ENCODE data around the gene CBLN2.

DNA sequence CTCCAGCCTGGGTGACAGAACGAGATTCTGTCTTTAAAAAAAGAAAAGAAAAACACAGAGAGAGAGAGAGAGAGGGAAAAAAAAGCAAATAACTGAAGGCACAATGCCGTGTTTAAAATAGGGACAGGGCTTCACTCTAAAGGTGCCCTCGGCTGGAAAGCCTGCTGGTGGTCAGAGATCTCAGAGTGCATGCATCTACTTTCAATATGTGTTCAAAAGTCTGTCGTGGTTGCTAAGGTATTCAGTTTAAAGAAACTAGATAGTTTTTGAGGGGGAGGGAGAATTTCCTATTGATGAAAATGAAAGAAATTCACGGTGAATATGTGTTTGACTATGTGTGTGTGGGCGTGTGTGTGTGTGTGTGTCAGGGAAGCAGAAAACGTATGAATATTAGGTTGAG, 11.0 kb upstream of the CBLN2 start:
- TF ChIP-seq, protein P1, sequence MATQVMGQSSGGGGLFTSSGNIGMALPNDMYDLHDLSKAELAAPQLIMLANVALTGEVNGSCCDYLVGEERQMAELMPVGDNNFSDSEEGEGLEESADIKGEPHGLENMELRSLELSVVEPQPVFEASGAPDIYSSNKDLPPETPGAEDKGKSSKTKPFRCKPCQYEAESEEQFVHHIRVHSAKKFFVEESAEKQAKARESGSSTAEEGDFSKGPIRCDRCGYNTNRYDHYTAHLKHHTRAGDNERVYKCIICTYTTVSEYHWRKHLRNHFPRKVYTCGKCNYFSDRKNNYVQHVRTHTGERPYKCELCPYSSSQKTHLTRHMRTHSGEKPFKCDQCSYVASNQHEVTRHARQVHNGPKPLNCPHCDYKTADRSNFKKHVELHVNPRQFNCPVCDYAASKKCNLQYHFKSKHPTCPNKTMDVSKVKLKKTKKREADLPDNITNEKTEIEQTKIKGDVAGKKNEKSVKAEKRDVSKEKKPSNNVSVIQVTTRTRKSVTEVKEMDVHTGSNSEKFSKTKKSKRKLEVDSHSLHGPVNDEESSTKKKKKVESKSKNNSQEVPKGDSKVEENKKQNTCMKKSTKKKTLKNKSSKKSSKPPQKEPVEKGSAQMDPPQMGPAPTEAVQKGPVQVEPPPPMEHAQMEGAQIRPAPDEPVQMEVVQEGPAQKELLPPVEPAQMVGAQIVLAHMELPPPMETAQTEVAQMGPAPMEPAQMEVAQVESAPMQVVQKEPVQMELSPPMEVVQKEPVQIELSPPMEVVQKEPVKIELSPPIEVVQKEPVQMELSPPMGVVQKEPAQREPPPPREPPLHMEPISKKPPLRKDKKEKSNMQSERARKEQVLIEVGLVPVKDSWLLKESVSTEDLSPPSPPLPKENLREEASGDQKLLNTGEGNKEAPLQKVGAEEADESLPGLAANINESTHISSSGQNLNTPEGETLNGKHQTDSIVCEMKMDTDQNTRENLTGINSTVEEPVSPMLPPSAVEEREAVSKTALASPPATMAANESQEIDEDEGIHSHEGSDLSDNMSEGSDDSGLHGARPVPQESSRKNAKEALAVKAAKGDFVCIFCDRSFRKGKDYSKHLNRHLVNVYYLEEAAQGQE (IDR thresholded peaks at IDR 0.05; ENCODE audit: low read depth) = no peak
- no peak for TF ChIP-seq FOSL1 (IDR thresholded peaks at IDR 0.05; ENCODE audit: low read depth)
- TF ChIP-seq, protein P2, sequence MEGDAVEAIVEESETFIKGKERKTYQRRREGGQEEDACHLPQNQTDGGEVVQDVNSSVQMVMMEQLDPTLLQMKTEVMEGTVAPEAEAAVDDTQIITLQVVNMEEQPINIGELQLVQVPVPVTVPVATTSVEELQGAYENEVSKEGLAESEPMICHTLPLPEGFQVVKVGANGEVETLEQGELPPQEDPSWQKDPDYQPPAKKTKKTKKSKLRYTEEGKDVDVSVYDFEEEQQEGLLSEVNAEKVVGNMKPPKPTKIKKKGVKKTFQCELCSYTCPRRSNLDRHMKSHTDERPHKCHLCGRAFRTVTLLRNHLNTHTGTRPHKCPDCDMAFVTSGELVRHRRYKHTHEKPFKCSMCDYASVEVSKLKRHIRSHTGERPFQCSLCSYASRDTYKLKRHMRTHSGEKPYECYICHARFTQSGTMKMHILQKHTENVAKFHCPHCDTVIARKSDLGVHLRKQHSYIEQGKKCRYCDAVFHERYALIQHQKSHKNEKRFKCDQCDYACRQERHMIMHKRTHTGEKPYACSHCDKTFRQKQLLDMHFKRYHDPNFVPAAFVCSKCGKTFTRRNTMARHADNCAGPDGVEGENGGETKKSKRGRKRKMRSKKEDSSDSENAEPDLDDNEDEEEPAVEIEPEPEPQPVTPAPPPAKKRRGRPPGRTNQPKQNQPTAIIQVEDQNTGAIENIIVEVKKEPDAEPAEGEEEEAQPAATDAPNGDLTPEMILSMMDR (IDR thresholded peaks at IDR 0.05 in 2 of 3, conservative IDR thresholded peaks at IDR 0.05 in 1 of 3; ENCODE audit: borderline replicate concordance in 1 of 3, insufficient read depth in 1 of 3, low read depth in 2 of 3, low read length in 2 of 3) = no peak
- no peak for TF ChIP-seq JUND (IDR thresholded peaks at IDR 0.05)
- no peak for TF ChIP-seq ZFX (IDR thresholded peaks at IDR 0.05)
- TF ChIP-seq CEBPB (IDR thresholded peaks at IDR 0.05; ENCODE audit: low read depth) = no peak
- no peak for TF ChIP-seq EZH2 (IDR thresholded peaks at IDR 0.05)
- TF ChIP-seq POLR2A (IDR thresholded peaks at IDR 0.05; ENCODE audit: borderline replicate concordance, extremely low read depth, insufficient read depth, insufficient read length) = no peak
- no peak for TF ChIP-seq ZNF274 (IDR thresholded peaks at IDR 0.05; ENCODE audit: low read depth, low read length)
